Measurements from ENCODE around the gene WDR72. TPM values are rescaled to one million over a fixed set of nuclear protein-coding genes. Genes with fewer than 3 reads are reported as not detected.

WDR72 gene
- total and polyA plus RNA-seq, 2 of the 13 experiments (the other 11 are each of a cell fraction or from before 2014, with no cell fraction given) = 0.21 to 0.60 TPM

- FAIRE-seq (no peak), DNase-seq (ENCODE audit: low spot score) (no peak), ATAC-seq (no peak)
- in situ Hi-C loops (cut with HindIII; ENCODE audit: extremely low pct_ligation_motif_present, low pct_unique_long_range_greater_than_20kb) = no loop called here
- intact Hi-C loops (cut with micrococcal nuclease; ENCODE audit: unreplicated experiment) = no loop called here
- ChIA-PET POLR2A (no interaction called here), CTCF (ENCODE audit: low intra/inter-chr PET ratio, low total read pairs) (no interaction called here)
- H3K4me3 ChIP-seq (replicated peaks in 1 of 3; ENCODE audit: insufficient read depth in 1 of 3, low read depth in 2 of 3, low read length in 3 of 3) = no peak overlapping the region
- no peaks in the 10 kb centered on the region for H3K9me3 ChIP-seq (ENCODE audit: low read length)
- no peaks in the 10 kb centered on the region for H3K27me3 ChIP-seq (ENCODE audit: control insufficient read depth in 1 of 2, insufficient read depth in 2 of 2, low read length in 2 of 2)
- H3K4me1 ChIP-seq (ENCODE audit: insufficient read depth, low read length) = no peaks in the 10 kb centered on the region
- no TSS peak for BruUV-seq (replicated peaks)
- no peak overlapping the region for H3K9ac ChIP-seq (ENCODE audit: insufficient read depth, low read depth, low read length)
- no peak overlapping the region for H3K4me2 ChIP-seq (ENCODE audit: low read depth, low read length)
- H3K79me2 ChIP-seq (ENCODE audit: insufficient read depth, low read length) = no peaks in the 10 kb centered on the region
- no peak overlapping the region for H2AFZ ChIP-seq (ENCODE audit: low read length)
- 32% methylated on average over 4 of the region's 4 CpGs for WGBS (ENCODE audit: low lambda C conversion rate)
- no peak for TF ChIP-seq MYNN (CRISPR knock-in tag; IDR thresholded peaks at IDR 0.05; ENCODE audit: low read depth)
- no peak for TF ChIP-seq HOMEZ (CRISPR knock-in tag; IDR thresholded peaks at IDR 0.05; ENCODE audit: low read depth)
- TF ChIP-seq HINFP (CRISPR knock-in tag; IDR thresholded peaks at IDR 0.05; ENCODE audit: low read depth) = no peak
- no peak for TF ChIP-seq GMEB2 (CRISPR knock-in tag; IDR thresholded peaks at IDR 0.05; ENCODE audit: low read depth)
- no peak for TF ChIP-seq ZNF546 (CRISPR knock-in tag; conservative IDR thresholded peaks at IDR 0.05)
- H3K27ac ChIP-seq (ENCODE audit: extremely low read length, insufficient read depth, low read length) = no peak overlapping the region
- H4K20me1 ChIP-seq (ENCODE audit: insufficient read depth, low read length) = no peaks in the 10 kb centered on the region
- no peaks in the 10 kb centered on the region for H3K36me3 ChIP-seq (replicated peaks in 1 of 2; ENCODE audit: control insufficient read depth in 1 of 2, insufficient read depth in 2 of 2, low read length in 2 of 2)
Observed at GRCh38 chr15:53671545-53671944, 87.9 kb downstream of the WDR72 start.

Measured in HepG2 (cell line).